ENCODE measurements around the gene GALNT2. TPM values are rescaled to one million over a fixed set of nuclear protein-coding genes. Genes with fewer than 3 reads are reported as not detected.

The GALNT2 gene
- total and polyA plus RNA-seq, 2 of the 13 experiments (the other 11 are each of a cell fraction or from before 2014, with no cell fraction given), result 39.3 to 39.6 TPM

GRCh38 chr1:230270185-230270558 is 203.1 kb downstream of the GALNT2 start (continued):
- no peak for TF ChIP-seq THAP9 (CRISPR knock-in tag; IDR thresholded peaks at IDR 0.05; ENCODE audit: borderline replicate concordance)

GRCh38 chr1:230270559-230271281 is 203.7 kb downstream of the GALNT2 start:
- ATAC-seq (no peak), FAIRE-seq (no peak), DNase-seq (ENCODE audit: low spot score) (no peak)
- H3K27me3 ChIP-seq (ENCODE audit: control insufficient read depth in 1 of 2, insufficient read depth in 2 of 2, low read length in 2 of 2), result no peaks in the 10 kb centered on the region
- no peak overlapping the region for H3K9ac ChIP-seq (ENCODE audit: insufficient read depth, low read depth, low read length)
- H4K20me1 ChIP-seq (ENCODE audit: insufficient read depth, low read length), result peaks cover 2% of the 10 kb centered on the region; the same call in 1 of the 2 replicates
- H3K4me3 ChIP-seq (replicated peaks in 1 of 3; ENCODE audit: insufficient read depth in 1 of 3, low read depth in 2 of 3, low read length in 3 of 3), result no peak overlapping the region
- H3K4me2 ChIP-seq (ENCODE audit: low read depth, low read length), result no peak overlapping the region
- 97% methylated on average over 14 of the region's 14 CpGs for WGBS (ENCODE audit: low lambda C conversion rate)
- no peak for TF ChIP-seq ZNF414 (CRISPR knock-in tag; IDR thresholded peaks at IDR 0.05)
- no peak overlapping the region for H3K27ac ChIP-seq (ENCODE audit: extremely low read length, insufficient read depth, low read length)
- intact Hi-C loops (cut with micrococcal nuclease; ENCODE audit: unreplicated experiment), result no loop called here
- peaks cover 4 to 23% of the 10 kb centered on the region in 2 experiments; a peak in 4 of 5 replicates for H3K36me3 ChIP-seq (replicated peaks in 1 of 2; ENCODE audit: control insufficient read depth in 1 of 2, insufficient read depth in 2 of 2, low read length in 2 of 2)
- CTCF ChIA-PET (ENCODE audit: low intra/inter-chr PET ratio, low total read pairs), result no interaction called here
- H2AFZ ChIP-seq (ENCODE audit: low read length), result no peak overlapping the region
- POLR2A ChIA-PET, result no interaction called here
- no peaks in the 10 kb centered on the region for H3K9me3 ChIP-seq (ENCODE audit: low read length)
- H3K79me2 ChIP-seq (ENCODE audit: insufficient read depth, low read length), result no peaks in the 10 kb centered on the region
- in situ Hi-C loops (cut with HindIII; ENCODE audit: extremely low pct_ligation_motif_present, low pct_unique_long_range_greater_than_20kb), result no loop called here
- no TSS peak for BruUV-seq (replicated peaks)
- no peaks in the 10 kb centered on the region for H3K4me1 ChIP-seq (ENCODE audit: insufficient read depth, low read length)

Data from HepG2 (cell line).